ENCODE results near the gene RPLP2.

GRCh38 chr11:772429-773390 lies 37.1 kb upstream of the RPLP2 start:
- TF ChIP-seq, protein P1, sequence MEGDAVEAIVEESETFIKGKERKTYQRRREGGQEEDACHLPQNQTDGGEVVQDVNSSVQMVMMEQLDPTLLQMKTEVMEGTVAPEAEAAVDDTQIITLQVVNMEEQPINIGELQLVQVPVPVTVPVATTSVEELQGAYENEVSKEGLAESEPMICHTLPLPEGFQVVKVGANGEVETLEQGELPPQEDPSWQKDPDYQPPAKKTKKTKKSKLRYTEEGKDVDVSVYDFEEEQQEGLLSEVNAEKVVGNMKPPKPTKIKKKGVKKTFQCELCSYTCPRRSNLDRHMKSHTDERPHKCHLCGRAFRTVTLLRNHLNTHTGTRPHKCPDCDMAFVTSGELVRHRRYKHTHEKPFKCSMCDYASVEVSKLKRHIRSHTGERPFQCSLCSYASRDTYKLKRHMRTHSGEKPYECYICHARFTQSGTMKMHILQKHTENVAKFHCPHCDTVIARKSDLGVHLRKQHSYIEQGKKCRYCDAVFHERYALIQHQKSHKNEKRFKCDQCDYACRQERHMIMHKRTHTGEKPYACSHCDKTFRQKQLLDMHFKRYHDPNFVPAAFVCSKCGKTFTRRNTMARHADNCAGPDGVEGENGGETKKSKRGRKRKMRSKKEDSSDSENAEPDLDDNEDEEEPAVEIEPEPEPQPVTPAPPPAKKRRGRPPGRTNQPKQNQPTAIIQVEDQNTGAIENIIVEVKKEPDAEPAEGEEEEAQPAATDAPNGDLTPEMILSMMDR (IDR thresholded peaks at IDR 0.05; ENCODE audit: borderline replicate concordance, extremely low read depth, low read length, poor library complexity, severe bottlenecking) = no peak
- no peak for TF ChIP-seq EZH2 (IDR thresholded peaks at IDR 0.05; ENCODE audit: borderline replicate concordance, low read depth, low read length, severe bottlenecking)

Data from DND-41 (cell line).